SK-N-SH (cell line): ENCODE data around the gene TTC38. TPM values are rescaled to one million over a fixed set of nuclear protein-coding genes. Genes with fewer than 3 reads are reported as not detected.

Experiments
- CTCF ChIA-PET: fragments of 300-600, 350-600 bp; formaldehyde crosslinking; extraction: SDS; loops from one replicate; lab custom pipeline; 2021; lab: Yijun Ruan, JAX
- POLR2A ChIA-PET: fragments of 350-600 bp; sonication (Branson Sonifier 250); formaldehyde crosslinking; extraction: SDS; loops from one replicate; lab custom pipeline; 2020; ENCODE audit warnings: antibody characterized with exemption, inconsistent platforms; lab: Yijun Ruan, JAX
- DNase-seq: peaks from one replicate; pipeline ENCODE4 v3.0.0; 2012
- H2AFZ ChIP-seq: fragments of 200-600 bp; sonication (generic); 2 replicates; pipeline ENCODE4 v1.8.1; 2016; ENCODE audit warnings: antibody characterized with exemption, mild to moderate bottlenecking, low read depth
- H3F3A ChIP-seq: fragments of 200-600 bp; sonication (generic); replicated peaks from 2 replicates; pipeline ENCODE3; 2016; ENCODE audit warnings: antibody characterized with exemption, mild to moderate bottlenecking; ENCODE audit not compliant: insufficient read depth
- H3K27ac ChIP-seq, 2 experiments: fragments of 200-500 bp in 1 of 2; fragments of 200-600 bp in 1 of 2; sonication (Bioruptor generic) in 1 of 2; sonication (generic), shearing (Covaris generic) in 1 of 2; 2 replicates each; pipeline versions ENCODE4 v1.5.1 to v1.6.1; 2014 to 2016; ENCODE audit warnings: low read depth in 2 of 2, inconsistent platforms in 1 of 2, low read length in 1 of 2, mild to moderate bottlenecking in 1 of 2, mixed read lengths in 1 of 2
- H3K27me3 ChIP-seq: fragments of 200-600 bp; sonication (generic), shearing (Covaris generic); 2 replicates; pipeline ENCODE4 v1.6.1; 2016; ENCODE audit warnings: mixed run types; ENCODE audit not compliant: insufficient read depth
- H3K36me3 ChIP-seq, 2 experiments: fragments of 200-500 bp in 1 of 2; fragments of 200-600 bp in 1 of 2; sonication (Bioruptor generic) in 1 of 2; sonication (generic) in 1 of 2; replicated peaks in 1 of 2; 2 replicates each; pipeline versions ENCODE3 to v1.5.1; 2014 to 2016; ENCODE audit warnings: low read length in 1 of 2, mild to moderate bottlenecking in 1 of 2; ENCODE audit not compliant: insufficient read depth in 2 of 2, control insufficient read depth in 1 of 2
- H3K4me1 ChIP-seq, 2 experiments: fragments of 200-500 bp in 1 of 2; fragments of 200-600 bp in 1 of 2; sonication (Bioruptor generic) in 1 of 2; sonication (generic), shearing (Covaris generic) in 1 of 2; 2 replicates each; pipeline versions ENCODE4 v1.5.1 to v1.6.1; 2014 to 2016; ENCODE audit warnings: low read depth in 1 of 2, low read length in 1 of 2, mixed run types in 1 of 2; ENCODE audit not compliant: insufficient read depth in 2 of 2, control insufficient read depth in 1 of 2
- H3K4me2 ChIP-seq: fragments of 200-600 bp; sonication (generic), shearing (Covaris generic); 2 replicates; pipeline ENCODE4 v1.6.1; 2017; ENCODE audit warnings: mixed run types
- H3K4me3 ChIP-seq, 2 experiments: fragments of 200-500 bp in 1 of 2; fragments of 200-600 bp in 1 of 2; sonication (Bioruptor generic) in 1 of 2; sonication (generic), shearing (Covaris generic) in 1 of 2; 2 replicates each; pipeline versions ENCODE4 v1.5.1 to v1.8.1; 2014 to 2016; ENCODE audit warnings: low read depth in 2 of 2, inconsistent platforms in 1 of 2, low read length in 1 of 2, mild to moderate bottlenecking in 1 of 2, mixed read lengths in 1 of 2, moderate library complexity in 1 of 2
- H3K79me2 ChIP-seq: fragments of 200-600 bp; sonication (generic); 2 replicates; pipeline ENCODE4 v1.8.1; 2017; ENCODE audit warnings: mild to moderate bottlenecking; ENCODE audit not compliant: insufficient read depth
- H3K9ac ChIP-seq: fragments of 200-600 bp; sonication (generic); 2 replicates; pipeline ENCODE4 v1.6.1; 2017; ENCODE audit warnings: mixed run types
- H3K9me2 ChIP-seq: fragments of 200-600 bp; sonication (generic); 2 replicates; pipeline ENCODE4 v1.6.1; 2017; ENCODE audit warnings: mixed run types
- H3K9me3 ChIP-seq: fragments of 200-600 bp; sonication (generic); 2 replicates; pipeline ENCODE4 v1.6.1; 2017; ENCODE audit warnings: mixed run types, mild to moderate bottlenecking, moderate library complexity
- H4K20me1 ChIP-seq: fragments of 200-600 bp; sonication (generic); 2 replicates; pipeline ENCODE4 v1.6.1; 2017; ENCODE audit warnings: mild to moderate bottlenecking, mixed run types; ENCODE audit not compliant: insufficient read depth
- CHD2 ChIP-seq: fragments of 150-350 bp; IDR thresholded peaks from 2 replicates; pipeline ENCODE4 v1.6.1; 2018; ENCODE audit warnings: low read length; ENCODE audit not compliant: partially characterized antibody
- ELF1 ChIP-seq: IDR thresholded peaks from 2 replicates; pipeline ENCODE4 v1.4.0; 2012
- FOSL2 ChIP-seq: IDR thresholded peaks from 2 replicates; pipeline ENCODE4 v1.4.0; 2012; ENCODE audit warnings: low read depth, mild to moderate bottlenecking, moderate library complexity, borderline replicate concordance
- FOXJ3 ChIP-seq: sonication (generic); formaldehyde crosslinking; IDR thresholded peaks from 2 replicates; pipeline ENCODE4 v1.5.1; 2020; ENCODE audit warnings: mild to moderate bottlenecking, missing genetic modification reagents
- GATA2 ChIP-seq: sonication (generic); formaldehyde crosslinking; IDR thresholded peaks from 2 replicates; pipeline ENCODE4 v1.5.0; 2020; ENCODE audit warnings: mild to moderate bottlenecking, missing genetic modification reagents
- POLR2AphosphoS5 ChIP-seq: IDR thresholded peaks from 2 replicates; pipeline ENCODE4 v1.6.1; 2012; ENCODE audit warnings: low read depth, low read length
- RAD21 ChIP-seq: IDR thresholded peaks from 2 replicates; pipeline ENCODE4 v1.6.1; 2012; ENCODE audit warnings: mild to moderate bottlenecking, low read length
- RCOR1 ChIP-seq: fragments of 150-350 bp; IDR thresholded peaks from 2 replicates; pipeline ENCODE4 v1.6.1; 2017; ENCODE audit warnings: antibody characterized with exemption, low read length
- RFX5 ChIP-seq: IDR thresholded peaks from 2 replicates; pipeline ENCODE4 v1.6.1; 2012; ENCODE audit warnings: mild to moderate bottlenecking, improper control_type of control experiment, low read length
- WGBS: methylation state at CpG from one replicate; pipeline ENCODE4 v1.1.6; 2017; ENCODE audit warnings: low lambda C conversion rate; 5-methylcytosine and 5-hydroxymethylcytosine counted together
- polyA plus RNA-seq, 3 experiments: library from polyadenylated mRNA; depleted of rRNA; stranded (reverse); fragments of >200 nt; gene quantifications; 2 replicates each; pipeline ENCODE4 v1.2.3, GENCODE V29; 2012
- TF ChIP-seq, protein P1 (sequence below): IDR thresholded peaks from 2 replicates; pipeline ENCODE4 v1.6.1; 2012; ENCODE audit warnings: mild to moderate bottlenecking, low read depth, low read length, moderate library complexity
- TF ChIP-seq, protein P2 (sequence below): fragments of 150-350 bp; IDR thresholded peaks from 2 replicates; pipeline ENCODE4 v1.6.1; 2017; ENCODE audit warnings: antibody characterized with exemption, low read length, low read depth, borderline replicate concordance

The TTC38 gene
- polyA plus RNA-seq, 1 of the 3 experiments (the other 2 are of a cell fraction) = 24.0 TPM

DNA sequence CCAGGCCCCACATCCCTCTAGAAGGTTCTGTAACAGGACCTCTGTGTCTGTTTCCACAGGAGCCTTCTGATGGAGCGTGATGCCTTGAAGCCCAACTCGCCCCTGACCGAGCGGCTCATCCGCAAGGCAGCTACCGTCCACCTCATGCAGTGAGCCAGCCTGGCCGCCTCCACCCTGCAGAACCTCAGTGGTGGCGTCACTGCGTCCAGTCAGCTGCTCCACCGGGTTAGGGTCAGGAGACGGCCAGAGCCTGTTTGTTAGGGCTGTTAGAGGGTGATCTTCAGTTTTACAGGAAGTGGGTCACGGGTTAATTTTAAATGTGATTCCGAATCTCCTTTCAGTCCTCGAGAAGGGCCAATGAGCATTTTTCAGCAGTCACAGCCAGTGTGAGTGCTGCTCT is 24.9 kb downstream of the TTC38 start:
- Histone ChIP-seq H3K79me2 (peaks cover 9% of the 10 kb centered on the region), H3K27ac (no peak overlapping the region), H3K4me1 (peaks cover 5 to 17% of the 10 kb centered on the region in 2 experiments; a peak in 3 of 4 replicates), H3F3A (peaks cover 4% of the 10 kb centered on the region), H3K36me3 (peaks cover 9 to 14% of the 10 kb centered on the region in 2 experiments), H3K9me3 (no peaks in the 10 kb centered on the region), H4K20me1 (no peaks in the 10 kb centered on the region), H3K9me2 (no peaks in the 10 kb centered on the region), H3K27me3 (no peaks in the 10 kb centered on the region), H3K4me3 (no peak overlapping the region), H2AFZ (no peak overlapping the region), H3K4me2 (no peak overlapping the region), H3K9ac (no peak overlapping the region)
- TF ChIP-seq POLR2AphosphoS5 (no peak), FOXJ3 (CRISPR knock-in tag) (no peak), RFX5 (no peak), GATA2 (CRISPR knock-in tag) (no peak), ELF1 (no peak), RAD21 (no peak)
- TF ChIP-seq, protein P1, sequence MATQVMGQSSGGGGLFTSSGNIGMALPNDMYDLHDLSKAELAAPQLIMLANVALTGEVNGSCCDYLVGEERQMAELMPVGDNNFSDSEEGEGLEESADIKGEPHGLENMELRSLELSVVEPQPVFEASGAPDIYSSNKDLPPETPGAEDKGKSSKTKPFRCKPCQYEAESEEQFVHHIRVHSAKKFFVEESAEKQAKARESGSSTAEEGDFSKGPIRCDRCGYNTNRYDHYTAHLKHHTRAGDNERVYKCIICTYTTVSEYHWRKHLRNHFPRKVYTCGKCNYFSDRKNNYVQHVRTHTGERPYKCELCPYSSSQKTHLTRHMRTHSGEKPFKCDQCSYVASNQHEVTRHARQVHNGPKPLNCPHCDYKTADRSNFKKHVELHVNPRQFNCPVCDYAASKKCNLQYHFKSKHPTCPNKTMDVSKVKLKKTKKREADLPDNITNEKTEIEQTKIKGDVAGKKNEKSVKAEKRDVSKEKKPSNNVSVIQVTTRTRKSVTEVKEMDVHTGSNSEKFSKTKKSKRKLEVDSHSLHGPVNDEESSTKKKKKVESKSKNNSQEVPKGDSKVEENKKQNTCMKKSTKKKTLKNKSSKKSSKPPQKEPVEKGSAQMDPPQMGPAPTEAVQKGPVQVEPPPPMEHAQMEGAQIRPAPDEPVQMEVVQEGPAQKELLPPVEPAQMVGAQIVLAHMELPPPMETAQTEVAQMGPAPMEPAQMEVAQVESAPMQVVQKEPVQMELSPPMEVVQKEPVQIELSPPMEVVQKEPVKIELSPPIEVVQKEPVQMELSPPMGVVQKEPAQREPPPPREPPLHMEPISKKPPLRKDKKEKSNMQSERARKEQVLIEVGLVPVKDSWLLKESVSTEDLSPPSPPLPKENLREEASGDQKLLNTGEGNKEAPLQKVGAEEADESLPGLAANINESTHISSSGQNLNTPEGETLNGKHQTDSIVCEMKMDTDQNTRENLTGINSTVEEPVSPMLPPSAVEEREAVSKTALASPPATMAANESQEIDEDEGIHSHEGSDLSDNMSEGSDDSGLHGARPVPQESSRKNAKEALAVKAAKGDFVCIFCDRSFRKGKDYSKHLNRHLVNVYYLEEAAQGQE = no peak
- TF ChIP-seq, protein P2, sequence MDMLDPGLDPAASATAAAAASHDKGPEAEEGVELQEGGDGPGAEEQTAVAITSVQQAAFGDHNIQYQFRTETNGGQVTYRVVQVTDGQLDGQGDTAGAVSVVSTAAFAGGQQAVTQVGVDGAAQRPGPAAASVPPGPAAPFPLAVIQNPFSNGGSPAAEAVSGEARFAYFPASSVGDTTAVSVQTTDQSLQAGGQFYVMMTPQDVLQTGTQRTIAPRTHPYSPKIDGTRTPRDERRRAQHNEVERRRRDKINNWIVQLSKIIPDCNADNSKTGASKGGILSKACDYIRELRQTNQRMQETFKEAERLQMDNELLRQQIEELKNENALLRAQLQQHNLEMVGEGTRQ = no peak
- 98% methylated on average over 14 of the region's 14 CpGs for WGBS
- POLR2A ChIA-PET = no interaction called here
- CTCF ChIA-PET = no interaction called here
- DNase-seq = no peak

DNA sequence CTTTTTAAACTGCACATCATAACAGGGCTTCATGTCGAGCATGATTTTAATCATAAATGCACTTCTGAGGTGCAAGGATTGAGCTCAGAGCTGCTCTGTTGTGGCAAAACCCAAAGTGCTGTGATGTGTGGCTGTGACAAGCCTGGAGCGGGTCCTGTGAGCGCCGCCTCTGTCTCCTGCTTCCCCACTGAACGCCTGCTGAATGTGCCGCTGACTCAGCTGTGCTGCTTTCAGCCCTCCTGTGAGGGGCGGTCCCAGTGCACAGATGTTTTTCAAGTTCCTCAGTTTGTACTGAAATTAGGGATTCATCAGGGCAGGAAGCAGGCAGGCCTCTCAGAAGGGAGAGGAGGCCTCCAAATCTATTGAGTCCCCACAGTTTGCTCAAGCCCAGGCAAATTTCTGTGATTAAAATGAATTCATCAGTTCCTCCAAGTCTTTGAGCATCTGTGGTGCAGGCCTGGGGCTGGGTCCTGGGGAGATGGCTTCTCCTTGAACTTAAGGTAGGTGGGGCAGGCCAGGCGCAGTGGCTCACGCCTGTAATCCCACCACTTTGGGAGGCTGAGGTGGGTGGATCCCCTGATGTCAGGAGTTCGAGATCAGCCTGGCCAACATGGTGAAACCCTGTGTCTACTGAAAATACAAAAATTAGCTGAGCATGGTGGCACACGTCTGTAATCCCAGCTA is 25.9 kb downstream of the TTC38 start:
- Histone ChIP-seq H3K79me2 (peaks cover 19% of the 10 kb centered on the region), H3K9ac (no peak overlapping the region)
- no peak for DNase-seq
- no peak for TF ChIP-seq CHD2
- TF ChIP-seq FOSL2 = no peak
- no peak for TF ChIP-seq ELF1
- TF ChIP-seq RFX5 = no peak
- TF ChIP-seq RCOR1 = no peak
- TF ChIP-seq, all 33 proteins: peak for 0
- no peak overlapping the region for H3K27ac ChIP-seq
- no peaks in the 10 kb centered on the region for H4K20me1 ChIP-seq
- H3K9me3 ChIP-seq = no peaks in the 10 kb centered on the region
- peaks cover 5 to 21% of the 10 kb centered on the region in 2 experiments; a peak in 3 of 4 replicates for H3K4me1 ChIP-seq
- no peak overlapping the region for H2AFZ ChIP-seq
- no peak overlapping the region for H3K4me2 ChIP-seq
- peaks cover 4% of the 10 kb centered on the region for H3F3A ChIP-seq
- no peaks in the 10 kb centered on the region for H3K9me2 ChIP-seq
- WGBS = 82% methylated on average over 6 of the region's 11 CpGs
- POLR2A ChIA-PET = no interaction called here
- peaks cover 9 to 11% of the 10 kb centered on the region in 2 experiments for H3K36me3 ChIP-seq
- H3K27me3 ChIP-seq = no peaks in the 10 kb centered on the region
- no peak overlapping the region for H3K4me3 ChIP-seq
- CTCF ChIA-PET = no interaction called here
